ENCODE measurements around the gene CDK8. TPM values are rescaled to one million over a fixed set of nuclear protein-coding genes. Genes with fewer than 3 reads are reported as not detected.

CDK8 gene
- total RNA-seq, 4 donors from 2014 or later, result 9.4 to 11.0 (median 10.3) TPM

DNA sequence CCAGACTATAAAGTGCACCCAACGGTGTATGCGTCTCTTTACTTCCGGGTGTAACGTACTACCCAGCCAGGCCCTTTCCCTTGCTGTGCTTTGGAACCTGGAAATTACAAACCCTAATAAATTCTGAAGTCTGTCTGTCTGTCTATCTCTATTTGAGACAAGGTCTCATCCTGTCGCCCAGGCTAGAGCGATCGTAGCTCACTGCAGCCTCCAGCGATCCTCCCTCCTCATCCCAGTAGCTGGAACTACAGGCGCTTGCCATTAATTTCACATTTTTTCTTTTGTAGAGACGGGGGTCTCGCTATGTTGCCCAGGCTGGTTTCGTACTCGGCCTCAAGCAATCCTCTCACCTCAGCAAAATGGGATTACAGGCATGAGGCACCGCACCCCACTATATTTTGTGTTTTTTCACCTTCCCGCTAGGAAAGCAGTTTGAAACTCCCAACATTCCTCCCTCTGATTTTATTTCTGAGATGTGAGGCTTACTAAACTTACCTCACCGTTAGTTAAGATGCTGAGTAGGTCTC, 31.3 kb upstream of the CDK8 start:
- TF ChIP-seq POLR2A (IDR thresholded peaks at IDR 0.05) (no peak), CTCF (IDR thresholded peaks at IDR 0.05 in 4 of 5, conservative IDR thresholded peaks at IDR 0.05 in 1 of 5) (no peak)
- Histone ChIP-seq H3K27ac (peak overlapping the region; percentile 93 to 99 (median 96)), H3K36me3 (peaks cover 0 to 24% of the 10 kb centered on the region in 2 donors), H3K9me3 (no peaks in the 10 kb centered on the region), H3K27me3 (no peaks in the 10 kb centered on the region), H3K4me1 (peaks cover 15 to 24% of the 10 kb centered on the region in 2 donors), H3K4me3 (peak overlapping the region; percentile 89 to 100 (median 94))
- intact Hi-C loops (cut with DNase I; ENCODE audit: low total_unique reads) (no loop called here), in situ Hi-C loops (cut with MboI; ENCODE audit: low sequenced_read_pairs in 4 of 4) (no loop called here)
- ATAC-seq, result peak; percentile 62 to 65
- no peak for DNase-seq

DNA sequence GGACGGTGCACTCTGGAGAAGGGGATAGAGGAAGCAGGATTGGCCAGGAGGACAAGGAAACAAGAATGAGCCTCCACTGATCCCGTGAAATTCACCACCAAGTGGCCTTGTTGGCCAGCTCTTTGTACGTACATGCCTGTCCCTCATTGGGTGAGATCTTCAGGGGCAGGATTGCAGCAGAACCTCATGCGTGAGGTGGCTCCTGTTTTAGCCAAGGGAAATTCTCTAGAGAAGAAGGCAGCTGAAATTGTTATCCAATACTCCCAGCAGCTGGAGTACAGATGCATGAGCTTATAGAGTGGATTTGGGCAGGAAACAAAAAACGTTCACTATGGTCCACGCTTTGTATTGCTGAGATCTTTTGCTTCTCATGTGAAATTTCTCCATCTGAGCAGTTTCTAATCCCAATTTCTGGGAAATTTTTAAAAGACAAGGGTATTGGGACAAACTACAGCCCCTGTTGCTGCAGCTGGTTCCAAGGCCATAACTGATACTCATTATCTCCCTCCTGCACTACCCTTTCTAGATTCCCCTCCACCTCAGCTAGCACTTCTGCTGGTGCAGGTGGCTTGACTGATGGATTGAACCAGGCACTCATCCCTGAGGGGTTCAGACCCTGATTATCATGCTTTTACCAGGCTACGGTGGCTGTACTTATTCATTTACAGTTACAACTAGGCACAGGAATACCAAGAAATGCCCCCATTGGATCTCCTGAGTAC, 27.9 kb upstream of the CDK8 start:
- DNase-seq, result no peak
- Histone ChIP-seq H3K27ac (no peak overlapping the region), H3K9me3 (no peaks in the 10 kb centered on the region), H3K27me3 (no peaks in the 10 kb centered on the region), H3K4me3 (no peak overlapping the region), H3K36me3 (no peaks in the 10 kb centered on the region), H3K4me1 (peaks cover 3 to 6% of the 10 kb centered on the region in 2 donors)
- in situ Hi-C loops (cut with MboI; ENCODE audit: low sequenced_read_pairs in 4 of 4) (no loop called here), intact Hi-C loops (cut with DNase I; ENCODE audit: low total_unique reads) (no loop called here)
- ATAC-seq, result no peak
- TF ChIP-seq CTCF (IDR thresholded peaks at IDR 0.05 in 4 of 5, conservative IDR thresholded peaks at IDR 0.05 in 1 of 5) (no peak), POLR2A (IDR thresholded peaks at IDR 0.05) (no peak)

DNA sequence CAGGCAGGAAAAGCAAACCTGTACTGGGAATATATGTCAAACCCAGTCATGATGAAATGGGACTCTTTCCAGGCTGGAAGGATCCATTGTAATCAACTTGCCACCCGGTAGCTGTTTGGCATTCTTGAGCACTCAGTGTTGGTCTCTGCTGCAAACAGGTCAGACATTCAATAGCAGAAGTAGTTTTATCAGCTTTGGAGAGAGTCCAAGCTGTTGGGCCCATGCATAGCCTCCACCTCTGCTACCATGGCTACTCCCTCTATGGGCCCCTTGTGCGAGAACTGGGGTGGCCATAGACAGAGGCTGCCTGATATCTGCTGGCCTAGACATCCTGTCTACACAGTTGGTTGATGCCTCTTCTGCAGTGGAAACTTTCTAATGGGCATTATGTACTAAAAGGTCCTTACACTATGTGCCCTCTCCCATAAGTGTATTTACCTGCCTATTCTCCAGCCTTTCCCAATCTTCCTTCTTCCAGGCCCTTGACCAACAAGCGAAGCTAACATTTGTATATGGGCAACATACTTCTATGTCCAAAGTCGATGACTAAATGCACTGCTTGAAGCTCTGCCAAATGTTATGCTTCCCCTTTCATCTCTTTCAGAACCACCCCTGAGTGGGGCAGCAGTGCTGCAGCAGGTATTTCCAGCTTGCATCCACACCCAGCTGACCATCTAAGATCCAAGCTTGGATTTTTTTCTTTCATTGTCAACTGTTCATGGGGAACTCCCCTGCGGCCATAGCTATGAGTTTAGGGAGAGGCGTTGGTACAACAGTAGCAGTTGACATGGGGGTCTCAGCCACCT, 26.6 kb upstream of the CDK8 start:
- H3K9me3 ChIP-seq, result no peaks in the 10 kb centered on the region
- ATAC-seq (no peak), DNase-seq (no peak)
- TF ChIP-seq POLR2A (IDR thresholded peaks at IDR 0.05) (no peak), CTCF (IDR thresholded peaks at IDR 0.05 in 4 of 5, conservative IDR thresholded peaks at IDR 0.05 in 1 of 5) (no peak)
- peaks cover 0 to 5% of the 10 kb centered on the region in 2 donors for H3K4me1 ChIP-seq
- no peaks in the 10 kb centered on the region for H3K36me3 ChIP-seq
- no peaks in the 10 kb centered on the region for H3K27me3 ChIP-seq
- in situ Hi-C loops (cut with MboI; ENCODE audit: low sequenced_read_pairs in 4 of 4) (no loop called here), intact Hi-C loops (cut with DNase I; ENCODE audit: low total_unique reads) (no loop called here)
- no peak overlapping the region for H3K27ac ChIP-seq
- H3K4me3 ChIP-seq, result no peak overlapping the region

DNA sequence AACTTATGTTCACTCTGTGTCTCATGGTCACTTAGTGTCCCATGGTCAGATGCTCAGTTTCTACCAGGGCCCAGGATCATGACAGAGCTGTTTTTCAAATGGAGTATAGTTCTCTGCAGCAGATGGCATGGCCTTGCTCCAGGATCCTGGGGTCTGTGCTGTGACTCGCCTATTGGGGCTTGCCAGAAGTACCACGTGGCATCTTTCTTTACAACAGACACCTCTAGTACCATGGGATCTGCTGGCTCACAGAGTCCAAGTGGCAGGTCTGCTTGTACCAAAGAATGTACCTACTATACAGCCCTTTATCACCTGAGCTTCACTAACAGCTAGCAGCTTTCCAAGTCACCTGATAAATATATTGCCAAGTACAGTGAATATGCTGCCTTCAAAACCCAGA, 25.8 kb upstream of the CDK8 start:
- TF ChIP-seq CTCF (IDR thresholded peaks at IDR 0.05 in 4 of 5, conservative IDR thresholded peaks at IDR 0.05 in 1 of 5) (no peak), POLR2A (IDR thresholded peaks at IDR 0.05) (no peak)
- no peak for DNase-seq
- Histone ChIP-seq H3K9me3 (no peaks in the 10 kb centered on the region), H3K27me3 (no peaks in the 10 kb centered on the region), H3K27ac (no peak overlapping the region), H3K4me3 (no peak overlapping the region), H3K36me3 (no peaks in the 10 kb centered on the region), H3K4me1 (peaks cover 0 to under 1% of the 10 kb centered on the region in 2 donors)
- no peak for ATAC-seq
- in situ Hi-C loops (cut with MboI; ENCODE audit: low sequenced_read_pairs in 4 of 4) (no loop called here), intact Hi-C loops (cut with DNase I; ENCODE audit: low total_unique reads) (no loop called here)
